H1 (cell line): ENCODE data around the gene PMM1. TPM values are rescaled to one million over a fixed set of nuclear protein-coding genes. Genes with fewer than 3 reads are reported as not detected.

Experiments used
- CTCF ChIA-PET: fragments of 300-600 bp; sonication (Branson Sonifier 250); formaldehyde crosslinking; loops from one replicate; lab custom pipeline; 2021; ENCODE audit not compliant: partially characterized antibody; lab: Charles Lee
- POLR2A ChIA-PET: fragments of 300-600 bp; sonication (Branson Sonifier 250); formaldehyde crosslinking; loops from one replicate; lab custom pipeline; 2021; ENCODE audit warnings: inconsistent platforms; ENCODE audit not compliant: partially characterized antibody; lab: Charles Lee
- DNase-seq, 2 experiments: peaks; one replicate each; pipeline versions ENCODE4 v3.0.0 to v3.0.0-alpha.2; 2010 to 2022; ENCODE audit warnings: low spot score in 2 of 2, low read depth in 1 of 2, mixed read lengths in 1 of 2
- FAIRE-seq: peaks from 2 replicates; lab custom pipeline; 2011; peaks lifted over from hg19 to GRCh38; lab: Jason Lieb, UNC
- H2AFZ ChIP-seq: 2 replicates; pipeline ENCODE4 v1.8.1; 2012; ENCODE audit warnings: low read length, inconsistent platforms
- H2AK5ac ChIP-seq: 2 replicates; pipeline ENCODE4 v1.6.1; 2013; ENCODE audit warnings: low read depth, low read length
- H2BK120ac ChIP-seq: replicated peaks from 2 replicates; pipeline ENCODE3; 2013; ENCODE audit warnings: low read depth, low read length, inconsistent platforms
- H2BK12ac ChIP-seq: 2 replicates; pipeline ENCODE4 v1.6.1; 2013; ENCODE audit warnings: low read depth, low read length
- H2BK15ac ChIP-seq: 2 replicates; pipeline ENCODE4 v1.6.1; 2013; ENCODE audit warnings: low read length
- H2BK20ac ChIP-seq: 2 replicates; pipeline ENCODE4 v1.6.1; 2013; ENCODE audit warnings: low read length
- H2BK5ac ChIP-seq: 2 replicates; pipeline ENCODE4 v1.6.1; 2013; ENCODE audit warnings: low read depth, low read length
- H3K14ac ChIP-seq: 2 replicates; pipeline ENCODE4 v1.6.1; 2013; ENCODE audit warnings: inconsistent platforms; ENCODE audit not compliant: insufficient read length
- H3K18ac ChIP-seq: 2 replicates; pipeline ENCODE4 v1.6.1; 2013; ENCODE audit warnings: low read length; ENCODE audit errors: extremely low read depth
- H3K23ac ChIP-seq: 2 replicates; pipeline ENCODE4 v1.6.1; 2013; ENCODE audit warnings: inconsistent platforms; ENCODE audit not compliant: insufficient read length
- H3K23me2 ChIP-seq: 2 replicates; pipeline ENCODE4 v1.6.1; 2013; ENCODE audit warnings: low read depth, low read length
- H3K27ac ChIP-seq: 2 replicates; pipeline ENCODE4 v1.6.1; 2011; ENCODE audit warnings: low read depth, low read length, inconsistent platforms
- H3K27me3 ChIP-seq, 4 experiments: replicated peaks in 1 of 4; 1 replicate in 1 of 4; 2 replicates in 3 of 4; pipeline versions ENCODE4 v1.6.1 to v1.8.1; 2011 to 2013; ENCODE audit warnings: low read length in 3 of 4, mild to moderate bottlenecking in 3 of 4, inconsistent platforms in 2 of 4, mixed read lengths in 2 of 4, moderate library complexity in 1 of 4; ENCODE audit not compliant: control insufficient read depth in 3 of 4, insufficient read depth in 3 of 4; ENCODE audit errors: extremely low read depth in 1 of 4
- H3K36me3 ChIP-seq, 4 experiments: 2 replicates each; pipeline versions ENCODE4 v1.6.1 to v1.8.1; 2011 to 2013; ENCODE audit warnings: mild to moderate bottlenecking in 4 of 4, low read length in 3 of 4, moderate library complexity in 2 of 4, control low read depth in 1 of 4, inconsistent platforms in 1 of 4; ENCODE audit not compliant: insufficient read depth in 4 of 4, control insufficient read depth in 2 of 4
- H3K4ac ChIP-seq: replicated peaks from 2 replicates; pipeline ENCODE3; 2013; ENCODE audit warnings: low read length, low read depth, mixed read lengths, inconsistent platforms; ENCODE audit not compliant: insufficient read length
- H3K4me1 ChIP-seq, 4 experiments: replicated peaks in 1 of 4; 1 replicate in 1 of 4; 2 replicates in 3 of 4; pipeline versions ENCODE4 v1.6.1 to v1.8.1; 2011 to 2013; ENCODE audit warnings: low read length in 3 of 4, inconsistent platforms in 2 of 4, mixed read lengths in 1 of 4; ENCODE audit not compliant: insufficient read depth in 4 of 4, control insufficient read depth in 3 of 4
- H3K4me2 ChIP-seq, 2 experiments: 2 replicates each; pipeline versions ENCODE4 v1.6.1 to v1.8.1; 2011 to 2013; ENCODE audit warnings: low read depth in 2 of 2, low read length in 2 of 2, control low read depth in 1 of 2, inconsistent platforms in 1 of 2, mild to moderate bottlenecking in 1 of 2; ENCODE audit not compliant: insufficient read depth in 1 of 2
- H3K4me3 ChIP-seq, 4 experiments: fragments of 200-600, 300-600 bp in 1 of 4; sonication (generic), shearing (Covaris generic), sonication (Bioruptor Twin) in 1 of 4; 2 replicates each; pipeline versions ENCODE4 v1.5.1 to v1.8.1; 2011 to 2016; ENCODE audit warnings: low read length in 4 of 4, low read depth in 3 of 4, control low read depth in 2 of 4, inconsistent platforms in 2 of 4, mild to moderate bottlenecking in 2 of 4, mixed read lengths in 1 of 4, moderate library complexity in 1 of 4; ENCODE audit not compliant: insufficient read depth in 2 of 4; ENCODE audit errors: extremely low read depth in 1 of 4
- H3K56ac ChIP-seq: replicated peaks from 2 replicates; pipeline ENCODE3; 2013; ENCODE audit warnings: low read depth, mild to moderate bottlenecking, mixed read lengths, low read length, inconsistent platforms; ENCODE audit not compliant: insufficient read length
- H3K79me1 ChIP-seq: 2 replicates; pipeline ENCODE4 v1.6.1; 2013; ENCODE audit warnings: low read depth, low read length, control low read depth
- H3K79me2 ChIP-seq, 2 experiments: 2 replicates each; pipeline versions ENCODE4 v1.6.1 to v1.8.1; 2012 to 2013; ENCODE audit warnings: low read length in 2 of 2, mild to moderate bottlenecking in 2 of 2, inconsistent platforms in 1 of 2; ENCODE audit not compliant: insufficient read depth in 2 of 2, control insufficient read depth in 1 of 2
- H3K9ac ChIP-seq, 4 experiments: replicated peaks in 1 of 4; 1 replicate in 1 of 4; 2 replicates in 3 of 4; pipeline versions ENCODE4 v1.6.1 to v1.8.1; 2011 to 2013; ENCODE audit warnings: low read depth in 3 of 4, low read length in 3 of 4, control low read depth in 2 of 4, mild to moderate bottlenecking in 2 of 4, moderate library complexity in 2 of 4, inconsistent platforms in 1 of 4; ENCODE audit errors: extremely low read depth in 1 of 4
- H3K9me3 ChIP-seq, 2 experiments: 2 replicates each; pipeline versions ENCODE4 v1.6.1 to v1.8.1; 2012 to 2013; ENCODE audit warnings: mild to moderate bottlenecking in 2 of 2, moderate library complexity in 2 of 2, control low read depth in 1 of 2, inconsistent platforms in 1 of 2, low read depth in 1 of 2, low read length in 1 of 2, mixed read lengths in 1 of 2; ENCODE audit not compliant: insufficient read depth in 2 of 2
- H4K20me1 ChIP-seq, 2 experiments: replicated peaks in 1 of 2; 2 replicates each; pipeline versions ENCODE3 to v1.8.1; 2011 to 2013; ENCODE audit warnings: inconsistent platforms in 2 of 2, low read length in 2 of 2, mild to moderate bottlenecking in 1 of 2; ENCODE audit not compliant: insufficient read depth in 2 of 2, control insufficient read depth in 1 of 2
- H4K5ac ChIP-seq: 2 replicates; pipeline ENCODE4 v1.6.1; 2013; ENCODE audit warnings: low read length, low read depth, mixed read lengths, inconsistent platforms; ENCODE audit not compliant: insufficient read length
- H4K8ac ChIP-seq: 2 replicates; pipeline ENCODE4 v1.8.0; 2013; ENCODE audit warnings: mild to moderate bottlenecking, moderate library complexity, low read length, inconsistent platforms; ENCODE audit not compliant: insufficient read depth; ENCODE audit errors: extremely low read depth
- H4K91ac ChIP-seq: replicated peaks from 2 replicates; pipeline ENCODE3; 2013; ENCODE audit warnings: low read length, mixed read lengths, inconsistent platforms; ENCODE audit not compliant: insufficient read length
- ASH2L ChIP-seq: fragments of 200-600, 300-600 bp; sonication (generic); IDR thresholded peaks from one replicate; pipeline ENCODE4 v1.7.1; 2017; ENCODE audit warnings: low read length
- CBX5 ChIP-seq: fragments of 300-800, 300-1000 bp; sonication (generic); IDR thresholded peaks from 2 replicates; pipeline ENCODE4 v1.7.1; 2016; ENCODE audit warnings: antibody characterized with exemption, low read length, low read depth
- CTCF ChIP-seq, 3 experiments: IDR thresholded peaks; 1 replicate in 2 of 3; 2 replicates in 1 of 3; pipeline versions ENCODE4 v1.5.1 to v1.6.1; 2011; ENCODE audit warnings: low read length in 3 of 3, mild to moderate bottlenecking in 3 of 3, inconsistent platforms in 2 of 3, low read depth in 1 of 3, moderate library complexity in 1 of 3; ENCODE audit not compliant: insufficient read depth in 1 of 3; ENCODE audit errors: control extremely low read depth in 1 of 3
- NANOG ChIP-seq: IDR thresholded peaks from 2 replicates; pipeline ENCODE4 v1.6.1; 2011; ENCODE audit warnings: low read length, low read depth, mild to moderate bottlenecking, inconsistent platforms; ENCODE audit not compliant: insufficient read depth, poor library complexity, severe bottlenecking
- SUZ12 ChIP-seq: fragments of 200-600 bp; sonication (generic); IDR thresholded peaks from 2 replicates; pipeline ENCODE4 v1.6.1; 2012; ENCODE audit warnings: mild to moderate bottlenecking, inconsistent platforms, low read length, moderate library complexity, mixed read lengths
- TBP ChIP-seq: IDR thresholded peaks from 2 replicates; pipeline ENCODE4 v1.6.1; 2011; ENCODE audit warnings: low read depth, low read length, improper control_type of control experiment
- YY1 ChIP-seq: IDR thresholded peaks from 2 replicates; pipeline ENCODE4 v1.6.1; 2011; ENCODE audit warnings: low read depth, mild to moderate bottlenecking, low read length
- WGBS, 2 experiments: shearing (Covaris generic) in 1 of 2; methylation state at CpG; one replicate each; pipeline versions ENCODE4 v1.1.6 to v1.1.7; 2013 to 2015; ENCODE audit warnings: low lambda C conversion rate in 2 of 2, mixed read lengths in 2 of 2, inconsistent platforms in 1 of 2, low coverage in 1 of 2, missing lambda C conversion rate in 1 of 2; ENCODE audit not compliant: insufficient replicate concordance in 2 of 2, insufficient coverage in 1 of 2, insufficient read length in 1 of 2; ENCODE audit errors: extremely low coverage in 1 of 2, missing lambda C conversion rate in 1 of 2; 5-methylcytosine and 5-hydroxymethylcytosine counted together
- polyA plus RNA-seq, 7 experiments: library from polyadenylated mRNA; depleted of rRNA in 3 of 7; stranded (reverse) in 5 of 7; unstranded in 2 of 7; fragments of >200 nt in 5 of 7; fragments of 200-250 nt in 2 of 7; gene quantifications; 1 replicate in 5 of 7; 2 replicates in 1 of 7; 4 replicates in 1 of 7; pipeline versions ENCODE4 v1.2.1 to v1.2.3, GENCODE V29; 2011 to 2013; ENCODE audit warnings: missing spikeins in 2 of 7, mixed read lengths in 2 of 7
- total RNA-seq: library from RNA; stranded (reverse); fragmentation: NEBNext Ultra II Directional; extraction: Animal tissue kit (Norgen Biotek cat#: 25700); gene quantifications from 2 replicates; pipeline ENCODE4 v1.2.1, GENCODE V29; 2021
- TF ChIP-seq, protein P1 (sequence below): IDR thresholded peaks from 2 replicates; pipeline ENCODE4 v1.6.1; 2012; ENCODE audit warnings: low read length, inconsistent platforms

PMM1 gene
- total and polyA plus RNA-seq, 2 of the 8 experiments (the other 6 are each of a cell fraction or from before 2014, with no cell fraction given), result 11.3 to 20.0 TPM

- POLR2A ChIA-PET, result interaction anchor here (0.6 to 1.6 kb wide), 5 partner anchors 9 to 145 kb away, joined by 3 to 5 read pairs (median 4); partner anchors contain the start of gene CSDC2
- no peak for FAIRE-seq
- no peak for TF ChIP-seq TBP
- TF ChIP-seq CBX5, result no peak
- TF ChIP-seq, protein P1, sequence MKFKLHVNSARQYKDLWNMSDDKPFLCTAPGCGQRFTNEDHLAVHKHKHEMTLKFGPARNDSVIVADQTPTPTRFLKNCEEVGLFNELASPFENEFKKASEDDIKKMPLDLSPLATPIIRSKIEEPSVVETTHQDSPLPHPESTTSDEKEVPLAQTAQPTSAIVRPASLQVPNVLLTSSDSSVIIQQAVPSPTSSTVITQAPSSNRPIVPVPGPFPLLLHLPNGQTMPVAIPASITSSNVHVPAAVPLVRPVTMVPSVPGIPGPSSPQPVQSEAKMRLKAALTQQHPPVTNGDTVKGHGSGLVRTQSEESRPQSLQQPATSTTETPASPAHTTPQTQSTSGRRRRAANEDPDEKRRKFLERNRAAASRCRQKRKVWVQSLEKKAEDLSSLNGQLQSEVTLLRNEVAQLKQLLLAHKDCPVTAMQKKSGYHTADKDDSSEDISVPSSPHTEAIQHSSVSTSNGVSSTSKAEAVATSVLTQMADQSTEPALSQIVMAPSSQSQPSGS, result no peak
- no peak for TF ChIP-seq NANOG
- no peak for TF ChIP-seq SUZ12
- TF ChIP-seq ASH2L, result no peak
- no peak for TF ChIP-seq YY1
- no peak for TF ChIP-seq CTCF (IDR thresholded peaks at IDR 0.05; ENCODE audit: control extremely low read depth in 1 of 3, insufficient read depth in 1 of 3, low read depth in 1 of 3, low read length in 3 of 3)
These were observed 14.7 kb downstream of the PMM1 start for GRCh38 chr22:41574847-41575381.

More at GRCh38 chr22:41574847-41575381, 14.7 kb downstream of the PMM1 start:
- peaks cover 0 to 7% of the 10 kb centered on the region in 2 experiments for H4K20me1 ChIP-seq
- no peaks in the 10 kb centered on the region for H3K9me3 ChIP-seq
- no peak for DNase-seq
- H2AFZ ChIP-seq, result no peak overlapping the region
- H3K4me1 ChIP-seq, result no peaks in the 10 kb centered on the region; a peak in 2 of 7 replicates
- peak overlapping the region; percentile 53 for H3K4ac ChIP-seq
- H3K18ac ChIP-seq, result no peak overlapping the region
- WGBS, 2 experiments, result 90% methylated on average over 17 of the region's 26 CpGs; no CpG with 5 or more reads in 1 of the 2 experiments
- no peak overlapping the region for H3K23ac ChIP-seq
- H3K79me2 ChIP-seq, result no peaks in the 10 kb centered on the region
- no peak overlapping the region for H2BK12ac ChIP-seq
- H2BK5ac ChIP-seq, result peak overlapping the region; percentile 35
- no peak overlapping the region; the same call in 1 of the 2 replicates for H3K27ac ChIP-seq
- no peak overlapping the region for H3K14ac ChIP-seq
- H2BK15ac ChIP-seq, result no peak overlapping the region
- no peak overlapping the region for H3K4me2 ChIP-seq
- peaks cover 3% of the 10 kb centered on the region; the same call in 1 of the 2 replicates for H3K23me2 ChIP-seq
- no peak overlapping the region for H2BK120ac ChIP-seq
- CTCF ChIA-PET, result interaction anchor here (3.7 kb wide), 1 partner anchor 22 kb away, joined by 23 read pairs; no protein-coding TSS in a partner anchor
- H3K79me1 ChIP-seq, result no peaks in the 10 kb centered on the region; the same call in 1 of the 2 replicates
- H2BK20ac ChIP-seq, result no peak overlapping the region
- no peak overlapping the region; the same call in none of the 2 replicates for H4K8ac ChIP-seq
- 0 out of 7 replicates have a peak overlapping the region, but pooled peaks of 1 of the 4 experiments have one; percentile 11 for H3K9ac ChIP-seq
- H3K27me3 ChIP-seq, result no peaks in the 10 kb centered on the region
- H4K5ac ChIP-seq, result no peak overlapping the region
- no peak overlapping the region for H4K91ac ChIP-seq
- H3K36me3 ChIP-seq, result no peaks in the 10 kb centered on the region
- no peak overlapping the region for H2AK5ac ChIP-seq
- no peak overlapping the region for H3K4me3 ChIP-seq
- H3K56ac ChIP-seq, result no peak overlapping the region
